HG03354 (cell line): Measurements from ENCODE around the gene APOL4.
"Not testable (repeated sequence)": the region's sequence is repeated elsewhere in the genome, so short reads cannot be mapped to it uniquely, and the experiment has no call there.

Experiments used
- ATAC-seq: cut with Tn5 transposase; IDR thresholded peaks from one replicate; pipeline ENCODE4 v1.9.1; 2021; ENCODE audit warnings: mild to moderate bottlenecking; ENCODE audit not compliant: unreplicated experiment, poor library complexity, severe bottlenecking

APOL4 gene

DNA sequence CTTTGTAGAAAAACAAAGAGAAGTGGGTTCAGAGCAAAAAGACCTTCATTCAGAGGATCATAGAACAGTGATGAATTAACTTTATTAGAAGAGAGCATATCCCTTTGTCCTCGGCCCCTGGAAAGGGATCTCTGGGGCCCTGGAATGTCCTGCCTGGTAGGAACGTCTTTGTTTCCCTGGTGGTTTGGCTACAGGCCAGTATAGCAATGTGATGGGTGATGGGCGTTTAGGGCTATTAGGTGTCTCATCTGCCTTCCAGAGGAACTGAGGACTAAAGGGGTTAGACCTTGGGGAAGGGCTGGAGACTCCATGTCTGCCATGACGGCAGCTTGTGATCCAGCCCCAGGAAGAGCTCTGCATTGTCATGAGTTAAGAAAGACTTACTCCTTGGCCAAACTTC lies 9.1 kb downstream of the APOL4 start:
- ATAC-seq: no peak

DNA sequence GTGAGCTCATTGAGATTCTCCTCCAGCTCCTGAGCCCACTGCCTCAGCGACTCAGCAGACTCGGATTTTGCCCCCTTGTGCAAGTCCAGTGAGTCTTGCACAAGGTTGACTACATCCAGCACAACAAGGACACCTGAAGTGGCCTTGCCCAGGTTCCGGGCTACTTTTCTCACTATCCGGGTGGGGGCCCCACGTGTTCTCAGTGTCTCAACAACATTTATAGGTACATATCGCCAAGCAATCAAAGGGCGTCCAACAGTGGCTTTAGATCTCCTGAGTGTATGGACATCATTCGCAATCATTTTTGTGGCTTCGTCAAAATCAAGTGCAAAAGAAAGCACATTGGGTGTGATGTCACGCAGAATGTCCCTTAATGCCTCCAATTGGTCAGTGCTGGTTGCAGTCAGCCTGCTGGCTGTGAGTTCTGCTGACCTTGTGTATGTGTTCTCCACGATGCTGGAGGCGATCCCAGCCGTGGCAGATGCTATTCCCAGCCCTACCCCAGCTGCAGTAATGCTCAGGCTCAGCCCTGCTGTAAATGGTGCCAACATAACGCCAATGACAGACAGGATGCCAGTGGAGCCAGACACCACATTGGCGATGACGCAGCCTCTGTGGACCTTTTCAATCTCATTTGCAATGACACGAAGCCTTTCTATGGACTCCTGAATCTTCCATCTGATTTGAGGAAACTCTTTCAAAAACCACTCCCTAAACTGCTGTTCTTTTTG lies 10.3 kb downstream of the APOL4 start:
- no peak for ATAC-seq

DNA sequence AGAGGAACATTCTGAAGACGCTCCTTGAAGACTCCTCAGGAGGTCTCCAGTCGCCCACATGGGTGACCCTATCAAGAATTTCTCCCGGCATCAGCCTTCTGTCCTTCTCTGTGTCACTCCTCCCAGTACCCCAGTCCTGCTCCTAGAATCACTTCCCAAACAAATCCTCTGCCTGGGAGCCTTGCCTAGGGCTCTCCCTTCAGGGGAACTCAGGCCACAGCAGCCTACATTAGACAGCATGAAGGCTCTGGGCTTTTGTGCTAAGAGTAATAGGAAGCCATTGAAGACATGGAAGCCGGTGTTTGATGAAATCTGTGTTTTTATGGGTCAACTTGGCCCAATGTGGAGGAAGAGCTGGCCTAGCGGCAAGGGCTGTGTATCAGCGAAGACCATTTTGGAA lies 13.7 kb downstream of the APOL4 start:
- not testable (repeated sequence) for ATAC-seq

DNA sequence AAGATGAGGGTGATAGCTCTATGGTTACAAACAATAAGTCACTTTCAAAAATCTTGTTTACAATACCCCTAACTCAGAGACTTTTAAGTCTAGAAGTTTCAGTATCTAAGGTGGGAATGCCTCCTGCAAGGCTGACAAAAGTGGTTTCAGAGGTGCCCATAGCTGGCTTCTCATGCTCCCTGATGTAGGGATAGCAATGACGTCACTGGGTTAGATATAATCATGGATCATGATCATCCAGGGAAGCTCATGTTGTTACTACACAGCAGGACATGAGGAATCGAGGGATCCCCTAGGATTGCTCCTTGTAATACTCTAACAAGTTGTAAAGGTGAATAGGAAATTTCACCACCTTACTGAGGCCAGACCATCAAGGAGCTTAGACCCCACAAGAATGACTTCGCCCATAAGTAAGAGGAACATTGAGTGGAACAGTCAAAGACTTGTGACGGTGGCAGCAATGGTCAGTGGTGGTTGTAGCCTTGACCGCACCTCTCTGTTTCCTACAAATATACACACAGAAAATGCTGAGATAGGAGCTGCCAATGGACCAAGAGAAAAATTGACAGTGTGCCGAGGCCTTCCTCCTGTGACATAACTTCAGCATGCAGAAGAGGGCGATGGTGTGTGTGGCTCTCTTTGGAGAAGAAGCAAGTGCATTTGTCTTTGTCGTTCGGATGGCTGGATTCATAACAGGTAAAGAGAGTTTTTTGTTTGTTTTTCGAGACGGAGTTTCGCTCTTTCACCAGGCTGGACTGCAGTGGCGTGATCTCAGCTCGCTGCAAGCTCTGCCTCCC lies 15.6 kb downstream of the APOL4 start:
- ATAC-seq: no peak

DNA sequence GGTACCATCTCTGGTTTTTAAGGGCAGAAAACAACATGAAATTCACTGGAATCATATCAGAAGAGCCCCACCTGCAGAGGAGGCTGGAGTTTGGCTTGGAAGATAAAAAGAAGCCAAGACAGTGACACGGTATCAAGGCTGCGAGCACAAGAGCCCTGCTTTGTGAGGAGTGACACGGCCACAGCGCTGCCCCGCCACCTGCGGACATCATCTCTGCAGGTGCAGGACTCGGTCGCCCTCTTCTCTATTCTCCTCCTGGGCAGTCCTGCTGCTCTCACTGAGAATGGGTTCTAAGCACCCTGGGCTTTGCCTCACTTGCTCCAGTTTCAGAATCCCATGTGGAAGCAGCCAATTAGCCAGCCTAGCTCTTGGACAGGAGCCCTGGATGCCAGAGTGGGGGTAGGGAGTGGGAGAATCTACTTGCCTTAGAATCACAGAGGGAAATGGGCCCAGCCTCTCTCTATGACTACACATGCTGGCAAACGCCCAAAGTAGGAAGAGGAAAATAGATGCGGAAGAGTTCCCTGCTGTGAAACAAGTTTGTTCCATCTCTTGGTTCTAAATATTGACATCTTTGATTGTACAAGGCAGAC lies 17.1 kb downstream of the APOL4 start:
- no peak for ATAC-seq

DNA sequence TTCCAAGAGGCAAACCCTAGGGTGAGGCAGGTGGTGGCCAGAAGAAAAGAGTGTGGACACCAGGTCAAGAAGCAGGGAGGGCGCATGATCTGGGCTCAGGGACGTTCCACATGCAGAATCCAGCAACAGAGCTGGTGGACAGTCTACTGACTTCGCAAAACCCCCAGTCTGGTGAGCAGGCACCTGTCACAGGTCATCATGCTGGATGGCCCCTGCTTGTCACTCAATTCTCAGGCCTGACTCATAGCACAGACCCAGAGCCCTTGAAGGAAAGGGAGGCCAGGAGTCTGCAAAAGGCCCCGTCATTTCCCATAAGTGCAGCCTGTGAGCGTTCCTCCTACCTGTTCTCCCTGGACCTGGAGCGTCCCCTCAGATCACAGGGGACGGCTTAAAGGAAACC lies 18.2 kb downstream of the APOL4 start:
- ATAC-seq: no peak

DNA sequence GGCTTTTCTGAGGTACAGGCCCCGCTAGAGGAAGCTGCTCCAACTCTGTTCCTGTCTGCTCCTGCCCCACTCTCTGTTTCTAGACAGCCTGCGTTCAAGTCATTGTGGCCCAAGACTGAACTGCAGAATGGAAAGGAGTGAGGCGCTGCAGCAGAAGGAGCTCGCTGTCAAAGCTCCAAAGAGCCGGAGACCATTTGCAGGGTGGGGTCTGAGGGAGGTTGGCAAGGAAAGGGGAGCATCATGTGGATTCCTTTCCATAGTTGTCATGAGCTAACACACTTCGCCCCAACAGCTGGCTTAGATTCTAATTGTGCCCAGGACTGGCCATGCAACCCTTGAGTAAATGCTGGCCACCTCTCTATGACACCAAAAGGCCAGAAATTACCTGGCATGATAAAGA lies 18.8 kb downstream of the APOL4 start:
- ATAC-seq: no peak

DNA sequence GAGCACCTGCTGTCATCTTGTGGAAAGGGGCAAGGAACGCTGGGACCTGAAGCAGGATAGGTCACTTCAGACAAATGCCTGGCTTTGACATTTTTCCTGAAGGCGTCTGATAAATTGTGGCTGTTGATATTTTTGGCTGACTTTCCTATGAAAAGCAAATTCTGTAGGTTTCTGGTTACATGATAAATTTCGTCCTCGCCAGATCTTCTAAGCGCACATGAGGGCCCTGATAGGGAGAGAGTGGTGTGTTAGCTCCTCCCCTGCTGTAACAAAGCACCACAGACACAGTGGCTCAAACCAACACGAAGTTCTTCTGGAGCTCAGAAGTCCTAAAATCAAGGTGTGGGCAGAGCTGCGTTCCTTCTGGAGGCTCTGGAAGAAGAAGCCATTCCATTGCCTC lies 19.6 kb downstream of the APOL4 start:
- no peak for ATAC-seq

DNA sequence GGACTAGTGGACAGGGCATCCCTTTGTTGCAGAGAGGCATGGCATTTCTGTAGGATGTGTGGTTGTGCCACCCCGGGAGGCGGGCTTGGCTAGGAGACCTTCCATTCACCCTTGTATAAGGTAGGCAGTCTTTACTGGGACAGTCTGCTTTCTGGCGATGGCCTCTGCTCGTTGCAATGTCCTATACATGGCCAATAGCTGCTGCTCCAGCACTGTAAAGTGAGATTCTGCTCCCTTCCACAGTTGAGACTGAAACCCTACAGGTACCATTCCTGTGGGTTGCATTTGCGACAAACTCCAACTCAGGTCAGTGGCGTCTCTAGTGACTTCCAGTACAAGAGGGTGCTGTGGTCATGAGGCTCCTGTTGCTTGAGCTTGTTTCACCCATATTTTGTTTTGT lies 20.7 kb downstream of the APOL4 start:
- ATAC-seq: no peak

DNA sequence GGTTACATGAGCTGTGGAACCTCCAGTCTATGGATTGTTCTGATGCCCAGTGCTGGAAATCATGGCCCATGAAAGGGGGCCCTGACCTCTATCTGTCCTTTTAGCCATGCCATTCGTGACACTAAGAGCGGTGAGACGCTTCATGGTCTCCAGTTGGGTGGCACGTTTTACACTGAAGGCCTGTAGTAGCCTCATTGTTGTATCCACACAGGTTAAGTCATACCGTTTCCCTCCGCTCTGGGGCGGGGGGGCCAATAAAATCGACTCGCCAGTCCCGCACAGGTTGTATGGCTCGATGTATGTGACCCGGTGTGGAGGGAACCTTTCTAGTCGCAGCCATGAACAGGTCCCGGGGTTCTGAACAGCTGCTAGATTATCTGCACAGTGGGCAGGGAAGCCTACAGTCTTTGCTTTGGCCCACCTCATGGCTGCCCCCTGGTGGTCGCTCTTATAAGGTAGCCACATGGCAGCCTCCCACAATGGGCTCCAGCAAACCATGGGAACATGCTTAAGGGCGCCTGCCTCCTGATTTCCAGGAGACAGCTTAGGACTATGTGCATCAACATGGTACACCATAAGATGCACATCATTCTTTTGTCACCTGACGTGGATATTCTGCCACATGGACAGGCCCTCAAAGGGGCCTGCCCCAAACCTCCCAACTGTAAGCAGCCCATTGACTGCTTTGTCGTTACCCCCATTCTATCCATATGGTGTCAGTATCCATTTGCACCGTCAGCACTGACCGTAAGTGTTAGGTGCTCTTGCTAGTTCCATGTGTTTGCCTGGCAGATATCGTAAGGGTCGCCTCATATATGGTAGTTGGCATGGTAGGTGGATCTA lies 21.4 kb downstream of the APOL4 start:
- ATAC-seq: no peak

DNA sequence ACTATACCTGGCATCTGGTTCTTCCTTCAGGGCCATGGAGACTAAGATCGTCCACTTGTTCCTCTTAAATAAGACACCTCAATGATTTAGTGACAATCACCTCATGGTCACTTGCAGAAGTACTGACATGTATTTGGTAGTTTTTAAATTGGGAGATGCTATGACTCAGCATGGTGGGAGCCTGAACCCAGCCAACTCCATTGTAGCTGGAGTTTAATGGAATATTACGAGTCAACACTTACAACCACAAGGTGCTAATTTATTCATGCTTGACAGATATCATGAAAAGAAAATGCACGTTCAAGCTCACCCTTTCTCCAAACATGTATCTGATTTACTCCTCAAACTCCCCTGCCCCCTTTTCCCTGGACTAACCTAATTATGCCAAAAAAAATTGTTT lies 24.4 kb downstream of the APOL4 start:
- ATAC-seq: no peak

DNA sequence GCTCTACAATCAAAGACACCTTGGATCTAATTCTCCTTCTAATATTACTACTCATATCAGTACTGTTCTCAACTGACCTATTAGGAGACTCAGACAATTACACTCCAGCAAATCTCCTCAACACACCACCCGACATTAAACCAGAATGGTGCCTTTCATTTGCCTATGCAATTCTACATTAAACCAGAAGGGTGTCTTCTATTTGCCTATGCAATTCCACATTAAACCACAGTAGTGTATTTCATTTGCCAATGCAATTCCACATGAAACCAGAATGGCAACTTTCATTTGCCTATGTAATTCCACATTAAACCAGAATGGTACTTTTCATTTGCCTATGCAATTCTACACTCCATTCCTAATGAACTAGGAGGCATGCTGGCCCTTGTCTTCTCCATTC lies 25.7 kb downstream of the APOL4 start:
- no peak for ATAC-seq

DNA sequence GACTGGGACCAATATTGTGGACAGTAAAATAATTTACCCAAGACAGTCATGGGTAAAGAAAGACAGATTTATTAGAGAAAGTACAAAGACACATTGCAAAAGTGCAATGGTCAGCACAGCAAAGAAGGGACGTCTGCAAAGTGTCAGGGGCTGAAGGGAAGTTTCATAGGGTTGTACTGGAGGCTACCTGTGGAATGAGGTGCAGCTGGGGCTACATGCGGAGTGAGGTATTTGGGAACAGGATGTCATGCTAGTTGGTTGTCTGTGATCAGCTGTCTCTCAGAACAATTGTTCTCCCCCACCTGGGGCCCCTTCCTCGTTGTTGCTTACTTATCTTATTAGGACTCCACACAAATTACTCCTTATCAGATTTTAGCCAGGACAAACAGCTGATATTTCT lies 29.7 kb downstream of the APOL4 start:
- no peak for ATAC-seq

DNA sequence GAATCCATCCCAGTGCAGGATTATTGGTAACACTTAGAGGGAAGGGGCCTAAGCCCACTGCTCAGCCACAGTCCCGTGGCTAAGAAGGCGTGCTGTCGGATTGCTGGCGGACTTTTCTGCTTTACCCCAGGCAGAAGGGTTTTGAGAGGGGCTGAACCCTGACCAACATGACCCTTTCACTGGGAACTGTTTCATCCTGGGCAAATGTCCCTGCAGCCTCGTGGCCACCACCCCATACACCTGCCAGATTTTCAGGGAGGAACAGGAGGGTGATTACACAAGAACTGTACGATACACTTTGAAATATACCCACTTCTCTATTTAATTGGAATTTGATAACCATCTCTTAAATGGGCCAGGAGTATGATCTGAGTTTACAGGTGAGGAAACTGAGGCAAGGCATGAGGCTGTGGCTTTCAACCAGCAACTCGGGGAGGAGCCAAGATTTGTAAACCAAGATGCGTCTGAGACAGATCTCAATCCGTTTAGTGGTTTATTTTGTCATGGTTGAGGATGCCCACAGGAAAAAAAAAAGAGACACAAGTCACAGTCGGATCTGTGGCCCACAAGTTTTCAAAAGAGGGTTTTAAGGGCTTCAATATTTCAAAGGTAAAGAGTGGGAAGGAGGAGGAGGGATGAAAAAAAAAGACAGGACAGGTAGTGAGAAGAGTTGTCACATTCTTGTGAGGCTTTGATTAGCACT lies 34.9 kb downstream of the APOL4 start:
- no peak for ATAC-seq

DNA sequence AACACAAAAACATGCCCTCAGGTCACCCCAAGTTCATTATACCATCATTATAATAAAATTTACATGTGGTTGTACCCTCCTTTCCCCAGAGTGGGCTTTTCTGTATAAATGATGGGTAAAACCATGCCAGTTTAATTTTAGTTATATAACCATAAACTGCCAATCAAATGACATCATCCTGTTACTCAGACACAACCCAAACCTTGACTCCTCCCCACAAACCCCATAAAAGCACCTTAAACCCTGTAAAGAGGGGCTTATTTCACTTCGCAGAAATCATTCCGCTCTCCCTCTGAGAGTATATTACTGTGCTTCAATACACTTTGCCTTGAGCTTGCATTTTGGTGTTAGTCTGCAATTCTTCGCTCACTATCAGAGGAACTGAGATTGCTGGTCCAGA lies 35.5 kb downstream of the APOL4 start:
- ATAC-seq: no peak

DNA sequence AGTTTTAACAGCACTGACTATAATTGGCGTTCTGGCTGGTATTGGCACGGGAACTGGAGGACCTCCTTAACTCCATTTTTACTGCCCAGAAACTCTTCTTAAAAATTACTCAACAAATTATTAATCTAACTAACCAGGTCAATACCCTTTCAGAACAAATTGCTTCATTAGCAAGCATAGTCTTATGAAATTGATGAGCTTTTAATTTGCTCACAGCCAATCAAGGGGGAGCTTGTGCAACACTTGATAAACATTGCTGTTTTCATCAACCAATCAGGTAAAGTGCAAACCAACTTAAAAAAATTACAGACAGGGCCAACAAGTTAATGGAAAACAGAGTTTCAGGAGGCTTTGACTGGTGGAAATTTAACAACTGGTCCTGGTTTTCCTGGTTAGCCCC lies 36.5 kb downstream of the APOL4 start:
- no peak for ATAC-seq

DNA sequence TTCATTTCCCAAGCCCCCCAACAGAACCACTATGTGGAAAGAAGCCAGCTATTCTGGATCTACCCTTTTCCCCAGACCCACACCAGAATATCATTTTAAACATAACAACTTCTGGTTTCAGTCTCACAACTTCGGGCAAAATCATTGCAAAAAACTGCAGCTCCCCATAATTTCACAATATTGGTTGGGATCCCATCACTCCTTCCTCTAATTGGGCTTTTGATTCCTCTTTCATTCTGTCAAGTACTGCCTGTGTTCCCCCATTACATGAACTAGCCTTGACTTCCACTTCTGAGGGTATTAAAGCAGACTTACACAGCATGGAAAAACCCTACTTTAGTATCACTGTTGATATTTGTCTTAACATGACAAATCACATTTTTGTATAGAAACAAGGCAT lies 37.0 kb downstream of the APOL4 start:
- ATAC-seq: no peak

DNA sequence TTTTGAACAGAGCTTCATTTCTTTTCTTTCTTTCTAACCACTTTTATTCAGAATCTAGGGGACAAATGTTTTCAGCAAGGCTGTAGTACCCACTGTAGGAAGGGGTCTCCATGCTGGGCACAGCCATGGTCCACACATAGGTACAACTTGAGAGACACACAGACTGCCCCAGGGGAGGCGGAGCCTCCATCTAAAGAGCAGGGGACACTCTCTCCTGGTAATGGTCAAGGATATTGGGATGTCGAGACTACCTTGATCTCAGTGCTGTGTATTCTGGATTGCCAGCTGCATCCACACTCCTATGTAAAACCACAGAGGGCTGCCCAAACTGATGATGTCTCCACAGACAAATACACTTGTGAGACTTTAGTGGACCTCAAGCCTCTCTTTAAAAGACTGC lies 38.1 kb downstream of the APOL4 start:
- ATAC-seq: no peak

DNA sequence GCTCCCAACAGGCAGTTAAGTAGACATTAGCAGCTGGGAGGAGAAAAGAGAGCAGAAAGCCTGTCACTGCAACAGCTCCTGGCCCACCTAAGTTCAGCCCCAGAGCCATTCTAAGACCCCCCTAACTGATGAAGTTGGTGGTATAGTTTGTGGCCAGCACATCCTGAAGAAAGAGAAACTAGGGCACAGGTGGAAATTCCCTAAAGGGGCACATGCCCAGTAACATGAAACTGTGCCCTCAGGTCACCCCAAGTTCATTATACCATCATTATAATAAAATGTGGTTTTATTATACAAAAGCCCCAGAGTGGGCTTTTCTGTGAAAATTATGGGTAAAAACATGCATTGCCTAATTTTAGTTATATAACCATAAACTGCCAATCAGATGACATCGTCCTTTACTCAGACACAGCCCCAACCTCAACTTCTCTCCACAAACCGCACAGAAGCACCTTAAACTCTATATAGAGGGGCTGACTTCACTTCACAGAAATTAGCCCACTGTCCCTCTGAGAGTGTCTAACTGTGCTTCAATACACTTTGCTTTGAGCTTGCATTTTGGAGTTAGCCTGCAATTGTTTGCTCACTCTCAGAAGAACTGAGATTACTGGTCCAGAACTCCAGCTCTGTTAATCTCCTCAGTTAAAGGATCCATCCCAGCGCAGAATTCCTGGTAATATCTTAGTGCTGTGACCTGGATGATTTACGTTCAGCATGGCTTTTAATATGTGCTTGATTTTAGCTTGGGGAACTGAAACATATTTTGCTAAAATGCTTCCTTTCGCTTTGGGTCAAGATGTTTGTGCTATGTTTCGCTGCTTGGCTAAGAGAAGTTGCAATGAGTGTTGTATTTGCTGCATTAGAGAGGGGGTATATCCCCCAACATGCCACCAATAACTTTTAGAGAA lies 39.2 kb downstream of the APOL4 start:
- ATAC-seq: peak; percentile 58
